GM12865 (cell line): ENCODE results near the gene LIPC.
A peak's percentile ranks its signal among the peaks of the same experiment; 100 is the strongest.

Experiments
- DNase-seq: peaks from one replicate; pipeline ENCODE4 v3.0.0; 2010; ENCODE audit warnings: low read depth
- H3K4me3 ChIP-seq: 2 replicates; pipeline ENCODE4 v1.5.1; 2011; ENCODE audit warnings: mild to moderate bottlenecking, low read depth, low read length, control low read depth
- CTCF ChIP-seq: IDR thresholded peaks from 2 replicates; pipeline ENCODE4 v1.5.1; 2011; ENCODE audit warnings: low read length, control low read depth, low read depth, inconsistent platforms; ENCODE audit not compliant: insufficient read depth; ENCODE audit errors: missing control alignments

The LIPC gene

GRCh38 chr15:58517682-58518525 lies 86.1 kb downstream of the LIPC start:
- peak; percentile 80 for DNase-seq
- no peak overlapping the region for H3K4me3 ChIP-seq
- no peak for TF ChIP-seq CTCF

GRCh38 chr15:58518626-58519025 lies 86.8 kb downstream of the LIPC start:
- no peak for DNase-seq
- no peak for TF ChIP-seq CTCF
- H3K4me3 ChIP-seq = no peak overlapping the region

- no peak overlapping the region for H3K4me3 ChIP-seq
- TF ChIP-seq CTCF = no peak
Measured at GRCh38 chr15:58519516-58519915, 87.7 kb downstream of the LIPC start.

GRCh38 chr15:58520464-58520863 lies 88.7 kb downstream of the LIPC start:
- no peak overlapping the region for H3K4me3 ChIP-seq
- no peak for TF ChIP-seq CTCF

More at GRCh38 chr15:58519516-58519915, 87.7 kb downstream of the LIPC start:
- DNase-seq = no peak

GRCh38 chr15:58520936-58521292 lies 89.1 kb downstream of the LIPC start:
- no peak overlapping the region for H3K4me3 ChIP-seq
- no peak for TF ChIP-seq CTCF
- no peak for DNase-seq

More at GRCh38 chr15:58520464-58520863, 88.7 kb downstream of the LIPC start:
- no peak for DNase-seq

GRCh38 chr15:58521293-58521991 lies 89.7 kb downstream of the LIPC start:
- no peak for TF ChIP-seq CTCF
- no peak overlapping the region for H3K4me3 ChIP-seq
- peak; percentile 40 for DNase-seq
